ENCODE measurements around the gene FLNA. TPM values are rescaled to one million over a fixed set of nuclear protein-coding genes. Genes with fewer than 3 reads are reported as not detected.

Gene FLNA
- total and polyA plus RNA-seq, 2 of the 13 experiments (the other 11 are each of a cell fraction or from before 2014, with no cell fraction given), result 83.4 to 174 TPM

DNA sequence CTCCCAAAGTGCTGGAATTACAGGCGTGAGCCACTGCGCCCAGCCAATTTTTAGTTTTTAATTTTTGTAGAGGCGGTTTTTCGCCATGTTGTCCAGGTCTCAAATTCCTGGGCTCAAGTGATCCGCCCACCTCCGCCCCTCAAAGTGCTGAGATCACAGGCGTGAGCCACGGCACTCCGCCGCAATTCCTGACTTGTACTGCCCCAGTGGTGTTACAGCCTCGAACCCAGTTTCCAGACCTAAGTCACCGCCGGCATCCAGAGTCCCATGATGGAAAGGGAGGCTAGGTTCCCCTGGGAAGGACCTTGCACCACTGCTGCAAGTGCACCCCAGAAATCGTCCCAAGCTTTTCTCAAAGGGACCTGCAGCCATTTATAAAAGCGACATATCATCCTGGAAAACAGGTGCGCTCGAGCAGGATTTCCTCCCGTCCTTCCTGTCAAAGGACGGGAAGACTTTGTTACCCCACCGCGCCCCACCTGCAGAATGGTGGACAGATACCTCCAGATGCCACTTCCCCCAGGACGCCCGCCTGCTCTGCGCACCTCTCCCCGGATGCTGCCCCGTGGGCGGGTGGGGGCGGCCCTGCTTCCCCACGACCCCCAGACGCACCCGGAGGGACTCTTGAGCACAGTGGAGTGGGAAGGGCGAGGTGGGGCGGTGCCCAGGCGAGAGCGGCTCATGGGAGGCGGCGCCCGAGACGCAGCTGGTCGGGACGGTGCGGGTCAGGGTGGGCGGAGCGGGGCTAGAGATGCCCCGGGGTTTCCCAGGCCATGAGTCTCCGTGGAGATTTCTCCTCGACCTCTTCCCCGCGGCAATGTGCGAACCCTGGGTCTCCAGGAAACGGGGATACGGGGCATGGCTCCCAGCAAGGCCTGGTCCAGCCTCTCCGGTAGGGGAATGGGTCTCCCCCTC lies 22.8 kb upstream of the FLNA start (continued):
- TF ChIP-seq ZBTB42 (CRISPR knock-in tag; IDR thresholded peaks at IDR 0.05) (no peak), LBX2 (CRISPR knock-in tag; IDR thresholded peaks at IDR 0.05; ENCODE audit: borderline replicate concordance) (no peak), TAF1 (CRISPR knock-in tag; IDR thresholded peaks at IDR 0.05) (peak; percentile 46; the same call in 1 of the 2 replicates), ZNF564 (CRISPR knock-in tag; IDR thresholded peaks at IDR 0.05) (peak; percentile 9; the same call in 1 of the 2 replicates), ZNF7 (CRISPR knock-in tag; IDR thresholded peaks at IDR 0.05) (no peak), NONO (IDR thresholded peaks at IDR 0.05) (no peak), NONO (CRISPR knock-in tag; conservative IDR thresholded peaks at IDR 0.05) (0 out of 2 replicates have a peak, but pooled peaks have one; percentile 11), AGO2 (optimal IDR thresholded peaks at IDR 0.05; ENCODE audit: low read depth, low read length) (peak; percentile 62), ZNF496 (CRISPR knock-in tag; IDR thresholded peaks at IDR 0.05; ENCODE audit: insufficient replicate concordance) (no peak), ZNF12 (CRISPR knock-in tag; IDR thresholded peaks at IDR 0.05) (peak; percentile 26; the same call in 1 of the 2 replicates), HOXA7 (CRISPR knock-in tag; IDR thresholded peaks at IDR 0.05) (no peak), U2AF1 (optimal IDR thresholded peaks at IDR 0.05; ENCODE audit: low read depth, low read length) (no peak), SIN3A (IDR thresholded peaks at IDR 0.05; ENCODE audit: borderline replicate concordance, low read depth, low read length) (peak; percentile 16; the same call in 1 of the 2 replicates), ZNF143 (CRISPR knock-in tag; IDR thresholded peaks at IDR 0.05) (no peak), AKAP8 (CRISPR knock-in tag; IDR thresholded peaks at IDR 0.05) (0 out of 2 replicates have a peak, but pooled peaks have one; percentile 4), ZNF260 (CRISPR knock-in tag; IDR thresholded peaks at IDR 0.05; ENCODE audit: borderline replicate concordance, low read depth) (no peak), SAP130 (CRISPR knock-in tag; IDR thresholded peaks at IDR 0.05; ENCODE audit: low read depth) (peak; percentile 47), ZC3H4 (CRISPR knock-in tag; IDR thresholded peaks at IDR 0.05; ENCODE audit: borderline replicate concordance) (peak; percentile 60; the same call in 1 of the 2 replicates), ZNF138 (CRISPR knock-in tag; IDR thresholded peaks at IDR 0.05; ENCODE audit: low read depth) (peak; percentile 13; the same call in 1 of the 2 replicates), RBM22 (optimal IDR thresholded peaks at IDR 0.05; ENCODE audit: low read length) (no peak), CHD2 (IDR thresholded peaks at IDR 0.05; ENCODE audit: low read depth, low read length) (no peak), POLR2G (IDR thresholded peaks at IDR 0.05; ENCODE audit: low read depth, low read length) (peak; percentile 8; the same call in 1 of the 2 replicates), DPF2 (CRISPR knock-in tag; IDR thresholded peaks at IDR 0.05; ENCODE audit: borderline replicate concordance, low read depth) (no peak), MED13 (CRISPR knock-in tag; IDR thresholded peaks at IDR 0.05) (0 out of 2 replicates have a peak, but pooled peaks have one; percentile 2), PATZ1 (CRISPR knock-in tag; IDR thresholded peaks at IDR 0.05) (peak; percentile 69), ZNF879 (CRISPR knock-in tag; IDR thresholded peaks at IDR 0.05) (no peak)
- TF ChIP-seq, protein P1, sequence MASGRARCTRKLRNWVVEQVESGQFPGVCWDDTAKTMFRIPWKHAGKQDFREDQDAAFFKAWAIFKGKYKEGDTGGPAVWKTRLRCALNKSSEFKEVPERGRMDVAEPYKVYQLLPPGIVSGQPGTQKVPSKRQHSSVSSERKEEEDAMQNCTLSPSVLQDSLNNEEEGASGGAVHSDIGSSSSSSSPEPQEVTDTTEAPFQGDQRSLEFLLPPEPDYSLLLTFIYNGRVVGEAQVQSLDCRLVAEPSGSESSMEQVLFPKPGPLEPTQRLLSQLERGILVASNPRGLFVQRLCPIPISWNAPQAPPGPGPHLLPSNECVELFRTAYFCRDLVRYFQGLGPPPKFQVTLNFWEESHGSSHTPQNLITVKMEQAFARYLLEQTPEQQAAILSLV (CRISPR knock-in tag; IDR thresholded peaks at IDR 0.05; ENCODE audit: borderline replicate concordance), result 0 out of 2 replicates have a peak, but pooled peaks have one; percentile 12

Data from HepG2 (cell line).